SU-DHL-6 (cell line): ENCODE measurements around the gene USP43.

Experiments used
- H2AFZ ChIP-seq: fragments of 200-600 bp; sonication (generic); 2 replicates; pipeline ENCODE4 v1.6.1; 2014; ENCODE audit warnings: low read depth, mild to moderate bottlenecking, moderate library complexity, mixed read lengths, antibody characterized with exemption, low read length; ENCODE audit not compliant: severe bottlenecking
- H3F3A ChIP-seq: fragments of 200-600 bp; shearing (Covaris generic); 2 replicates; pipeline ENCODE4 v1.6.0; 2016; ENCODE audit warnings: antibody characterized with exemption, mild to moderate bottlenecking; ENCODE audit not compliant: insufficient read depth
- H3K27ac ChIP-seq: fragments of 200-600 bp; sonication (generic); 2 replicates; pipeline ENCODE4 v1.5.1; 2016; ENCODE audit warnings: low read depth, mild to moderate bottlenecking, low read length, moderate library complexity, mixed read lengths
- H3K27me3 ChIP-seq: fragments of 200-600 bp; sonication (generic), shearing (Covaris generic); 2 replicates; pipeline ENCODE4 v1.6.0; 2014; ENCODE audit warnings: mild to moderate bottlenecking, low read length
- H3K36me3 ChIP-seq: fragments of 200-600 bp; sonication (generic); 2 replicates; pipeline ENCODE4 v1.6.1; 2014; ENCODE audit warnings: mild to moderate bottlenecking, low read length, mixed read lengths
- H3K4me2 ChIP-seq: fragments of 300-600, 200-600 bp; shearing (Covaris generic), sonication (generic); 2 replicates; pipeline ENCODE4 v1.6.0; 2014; ENCODE audit warnings: low read length, low read depth, mild to moderate bottlenecking; ENCODE audit not compliant: poor library complexity, severe bottlenecking
- H3K4me3 ChIP-seq: fragments of 200-600 bp; sonication (generic); 2 replicates; pipeline ENCODE4 v1.5.1; 2014; ENCODE audit warnings: antibody characterized with exemption, low read length, mild to moderate bottlenecking, mixed read lengths; ENCODE audit not compliant: insufficient read depth, poor library complexity, severe bottlenecking
- H3K79me2 ChIP-seq: fragments of 200-600 bp; sonication (generic); 2 replicates; pipeline ENCODE4 v1.6.1; 2014; ENCODE audit warnings: mild to moderate bottlenecking, low read length, moderate library complexity; ENCODE audit not compliant: insufficient read depth
- H3K9ac ChIP-seq: fragments of 200-600 bp; sonication (generic); 2 replicates; pipeline ENCODE4 v1.7.0; 2014; ENCODE audit warnings: mild to moderate bottlenecking, low read length
- H3K9me2 ChIP-seq: fragments of 200-600 bp; sonication (generic); replicated peaks from 2 replicates; pipeline ENCODE4 v1.6.1; 2014; ENCODE audit warnings: low read length; ENCODE audit not compliant: insufficient read depth
- H3K9me3 ChIP-seq: fragments of 200-600 bp; sonication (generic); 2 replicates; pipeline ENCODE4 v1.6.1; 2014; ENCODE audit warnings: low read length, mixed read lengths; ENCODE audit not compliant: insufficient read depth
- H4K20me1 ChIP-seq: fragments of 200-600 bp; sonication (generic); 2 replicates; pipeline ENCODE4 v1.6.1; 2014; ENCODE audit warnings: low read depth, mild to moderate bottlenecking, antibody characterized with exemption, low read length, moderate library complexity, mixed read lengths
- CTCF ChIP-seq: fragments of 200-600 bp; sonication (generic); IDR thresholded peaks from one replicate; pipeline ENCODE4 v1.5.1; 2017; ENCODE audit warnings: antibody characterized with exemption, mild to moderate bottlenecking, low read length, moderate library complexity; ENCODE audit not compliant: insufficient read depth, poor library complexity, severe bottlenecking
- EZH2phosphoT487 ChIP-seq: fragments of 200-600 bp; sonication (generic), shearing (Covaris generic); conservative IDR thresholded peaks from 2 replicates; pipeline ENCODE4 v1.6.1; 2018; ENCODE audit warnings: mild to moderate bottlenecking, antibody characterized with exemption, low read length, moderate library complexity, mixed read lengths

Gene USP43

GRCh38 chr17:9763643-9764042 lies 118.3 kb downstream of the USP43 start:
- no peaks in the 10 kb centered on the region for H3K9me2 ChIP-seq
- H3K9me3 ChIP-seq = no peaks in the 10 kb centered on the region
- no peak overlapping the region for H3K4me2 ChIP-seq
- H3K36me3 ChIP-seq = no peaks in the 10 kb centered on the region
- no peak overlapping the region for H3K9ac ChIP-seq
- H2AFZ ChIP-seq = no peak overlapping the region
- no peak overlapping the region for H3K27ac ChIP-seq
- H3K79me2 ChIP-seq = no peaks in the 10 kb centered on the region
- H4K20me1 ChIP-seq = no peaks in the 10 kb centered on the region
- no peak for TF ChIP-seq CTCF
- no peak for TF ChIP-seq EZH2phosphoT487
- H3K27me3 ChIP-seq = no peaks in the 10 kb centered on the region
- no peak overlapping the region for H3K4me3 ChIP-seq
- H3F3A ChIP-seq = 0 out of 2 replicates have a peak, but pooled peaks cover 6% of the 10 kb centered on the region

- Histone ChIP-seq H3K9me2 (no peaks in the 10 kb centered on the region), H2AFZ (no peak overlapping the region), H3K4me2 (no peak overlapping the region), H4K20me1 (no peaks in the 10 kb centered on the region), H3K79me2 (no peaks in the 10 kb centered on the region), H3K9ac (no peak overlapping the region), H3K27ac (no peak overlapping the region), H3K27me3 (no peaks in the 10 kb centered on the region), H3K4me3 (no peak overlapping the region), H3K9me3 (no peaks in the 10 kb centered on the region), H3K36me3 (no peaks in the 10 kb centered on the region), H3F3A (0 out of 2 replicates have a peak, but pooled peaks cover 6% of the 10 kb centered on the region)
- TF ChIP-seq CTCF (no peak), EZH2phosphoT487 (no peak)
Measured at GRCh38 chr17:9765322-9765721, 120.0 kb downstream of the USP43 start.

GRCh38 chr17:9766970-9767369 lies 121.7 kb downstream of the USP43 start:
- Histone ChIP-seq H3K36me3 (no peaks in the 10 kb centered on the region), H3K9me2 (no peaks in the 10 kb centered on the region), H3K4me2 (no peak overlapping the region), H3K9me3 (no peaks in the 10 kb centered on the region), H3K4me3 (no peak overlapping the region), H4K20me1 (no peaks in the 10 kb centered on the region), H3K27me3 (no peaks in the 10 kb centered on the region), H2AFZ (no peak overlapping the region), H3K79me2 (no peaks in the 10 kb centered on the region), H3K9ac (no peak overlapping the region), H3F3A (0 out of 2 replicates have a peak, but pooled peaks cover 4% of the 10 kb centered on the region), H3K27ac (no peak overlapping the region)
- no peak for TF ChIP-seq CTCF
- TF ChIP-seq EZH2phosphoT487 = no peak
